ENCODE data around the gene CDKAL1. TPM values are rescaled to one million over a fixed set of nuclear protein-coding genes. Genes with fewer than 3 reads are reported as not detected.
"Not testable (repeated sequence)": the region's sequence is repeated elsewhere in the genome, so short reads cannot be mapped to it uniquely, and the experiment has no call there.

CDKAL1 gene
- total RNA-seq, 1 experiment from 2014 or later, result 13.8 TPM

DNA sequence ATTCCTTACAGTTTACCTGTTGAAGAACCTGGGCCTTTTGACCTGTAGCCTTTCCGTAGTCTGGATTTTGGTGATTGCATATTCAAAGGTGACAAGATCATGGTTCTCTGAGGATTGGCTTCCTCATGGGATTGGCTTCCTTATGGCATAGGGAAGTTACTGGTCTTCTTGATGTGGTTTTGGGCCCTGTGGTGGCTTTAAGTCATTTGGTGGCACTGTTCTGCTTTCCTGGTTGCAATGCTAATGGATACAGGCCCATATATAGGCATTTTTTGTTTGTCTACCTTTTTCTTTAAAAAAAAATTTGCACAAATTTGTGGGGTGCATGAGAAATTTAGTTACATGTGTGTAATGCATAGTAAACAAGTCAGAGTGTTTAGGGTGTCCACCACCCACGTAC, 185.7 kb downstream of the CDKAL1 start:
- Histone ChIP-seq H3K4me2 (ENCODE audit: low read length) (no peak overlapping the region), H3K4me3 (ENCODE audit: low read length) (no peak overlapping the region), H3K27ac (ENCODE audit: low read length) (no peak overlapping the region), H3K4me1 (ENCODE audit: insufficient read depth, low read length) (no peaks in the 10 kb centered on the region), H3K79me2 (ENCODE audit: low read length) (no peaks in the 10 kb centered on the region), H3F3A (ENCODE audit: low read length, unreplicated experiment) (no peaks in the 10 kb centered on the region), H3K27me3 (ENCODE audit: low read length) (no peaks in the 10 kb centered on the region), H3K9me3 (ENCODE audit: low read length) (no peaks in the 10 kb centered on the region), H3K36me3 (ENCODE audit: low read depth, low read length) (no peaks in the 10 kb centered on the region), H4K20me1 (ENCODE audit: low read length) (no peaks in the 10 kb centered on the region), H3K9ac (ENCODE audit: low read length) (no peak overlapping the region), H3K9me2 (replicated peaks; ENCODE audit: low read length) (no peaks in the 10 kb centered on the region), H2AFZ (ENCODE audit: low read length) (no peak overlapping the region)
- ATAC-seq (no peak), DNase-seq (no peak)
- TF ChIP-seq EZH2phosphoT487 (IDR thresholded peaks at IDR 0.05; ENCODE audit: borderline replicate concordance, low read length) (no peak), EZH2 (IDR thresholded peaks at IDR 0.05; ENCODE audit: low read length, unreplicated experiment) (no peak), CTCF (conservative IDR thresholded peaks at IDR 0.05; ENCODE audit: low read depth, low read length) (no peak)
- intact Hi-C loops (cut with micrococcal nuclease), result no loop called here
- ChIA-PET POLR2A (ENCODE audit: unreplicated experiment) (no interaction called here), CTCF (no interaction called here)
- no TSS peak for BruUV-seq (replicated peaks)

DNA sequence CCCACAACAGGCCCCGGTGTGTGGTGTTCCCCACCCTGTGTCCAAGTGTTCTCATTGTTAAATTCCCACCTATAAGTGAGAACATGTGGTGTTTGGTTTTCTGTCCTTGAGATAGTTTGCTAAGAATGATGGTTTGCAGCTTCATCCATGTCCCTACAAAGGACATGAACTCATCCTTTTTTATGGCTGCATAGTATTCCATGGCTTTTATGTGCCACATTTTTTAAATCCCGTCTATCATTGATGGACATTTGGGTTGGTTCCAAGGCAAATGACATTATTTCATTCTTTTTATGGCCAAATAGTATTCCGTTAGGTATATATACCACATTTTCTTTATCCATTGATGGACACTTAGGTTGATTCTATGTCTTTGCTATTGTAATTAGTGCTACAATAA, 186.9 kb downstream of the CDKAL1 start:
- H3K4me1 ChIP-seq (ENCODE audit: insufficient read depth, low read length); BruUV-seq (replicated peaks); H3K36me3 ChIP-seq (ENCODE audit: low read depth, low read length); CTCF ChIA-PET; H2AFZ ChIP-seq (ENCODE audit: low read length); ATAC-seq; H3K27me3 ChIP-seq (ENCODE audit: low read length); H3K9ac ChIP-seq (ENCODE audit: low read length); POLR2A ChIA-PET (ENCODE audit: unreplicated experiment); H3K27ac ChIP-seq (ENCODE audit: low read length); H3K9me3 ChIP-seq (ENCODE audit: low read length); DNase-seq; H3K4me3 ChIP-seq (ENCODE audit: low read length); H4K20me1 ChIP-seq (ENCODE audit: low read length); H3F3A ChIP-seq (ENCODE audit: low read length, unreplicated experiment); H3K4me2 ChIP-seq (ENCODE audit: low read length); intact Hi-C loops (cut with micrococcal nuclease); H3K79me2 ChIP-seq (ENCODE audit: low read length); H3K9me2 ChIP-seq (replicated peaks; ENCODE audit: low read length): not testable (repeated sequence)

DNA sequence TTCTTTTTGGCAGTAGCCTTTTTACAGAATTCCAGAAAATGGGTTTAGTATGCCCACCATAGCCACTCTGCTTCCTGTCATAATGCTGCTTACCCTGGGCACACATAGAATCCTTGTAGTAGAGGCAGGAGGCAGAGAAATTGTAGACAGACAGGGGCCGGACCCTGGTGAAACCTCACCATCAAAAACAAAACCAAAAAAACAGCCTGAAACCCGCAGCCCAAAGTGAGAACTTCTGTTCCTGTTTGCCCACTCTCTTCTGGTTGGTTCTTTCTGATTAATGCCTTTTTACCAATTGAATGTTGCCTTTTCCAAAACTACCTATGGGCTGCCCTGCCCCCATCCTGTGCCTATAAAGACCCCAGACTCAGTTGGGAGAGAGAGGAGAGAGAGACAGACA, 188.2 kb downstream of the CDKAL1 start:
- ATAC-seq (no peak), DNase-seq (no peak)
- Histone ChIP-seq H3K9me2 (replicated peaks; ENCODE audit: low read length) (no peaks in the 10 kb centered on the region), H3K27ac (ENCODE audit: low read length) (no peak overlapping the region), H3K4me1 (ENCODE audit: insufficient read depth, low read length) (no peaks in the 10 kb centered on the region), H4K20me1 (ENCODE audit: low read length) (no peaks in the 10 kb centered on the region), H3K79me2 (ENCODE audit: low read length) (no peaks in the 10 kb centered on the region), H3K4me2 (ENCODE audit: low read length) (no peak overlapping the region), H3K9me3 (ENCODE audit: low read length) (no peaks in the 10 kb centered on the region), H3K9ac (ENCODE audit: low read length) (no peak overlapping the region), H3K4me3 (ENCODE audit: low read length) (no peak overlapping the region), H2AFZ (ENCODE audit: low read length) (no peak overlapping the region), H3K27me3 (ENCODE audit: low read length) (no peaks in the 10 kb centered on the region), H3F3A (ENCODE audit: low read length, unreplicated experiment) (no peaks in the 10 kb centered on the region), H3K36me3 (ENCODE audit: low read depth, low read length) (no peaks in the 10 kb centered on the region)
- ChIA-PET POLR2A (ENCODE audit: unreplicated experiment) (no interaction called here), CTCF (no interaction called here)
- no TSS peak for BruUV-seq (replicated peaks)
- TF ChIP-seq CTCF (conservative IDR thresholded peaks at IDR 0.05; ENCODE audit: low read depth, low read length), result no peak
- no peak for TF ChIP-seq EZH2phosphoT487 (IDR thresholded peaks at IDR 0.05; ENCODE audit: borderline replicate concordance, low read length)
- TF ChIP-seq EZH2 (IDR thresholded peaks at IDR 0.05; ENCODE audit: low read length, unreplicated experiment), result no peak
- intact Hi-C loops (cut with micrococcal nuclease), result no loop called here
